Endothelial cell (in vitro differentiated cells): Measurements from ENCODE around the gene TMEM95. TPM values are rescaled to one million over a fixed set of nuclear protein-coding genes. Genes with fewer than 3 reads are reported as not detected.
A peak's percentile ranks its signal among the peaks of the same experiment; 100 is the strongest.

Source experiments
- DNase-seq: peaks from one replicate; pipeline ENCODE4 v3.0.0; 2021; ENCODE audit warnings: low spot score
- H3K27ac Mint-ChIP-seq: one replicate; pipeline ENCODE4 v1.8.0; 2021; ENCODE audit warnings: mixed read lengths, inconsistent platforms; ENCODE audit not compliant: unreplicated experiment
- H3K27me3 Mint-ChIP-seq: one replicate; pipeline ENCODE4 v1.8.0; 2021; ENCODE audit warnings: mild to moderate bottlenecking, moderate library complexity, mixed read lengths, inconsistent platforms; ENCODE audit not compliant: unreplicated experiment
- H3K36me3 Mint-ChIP-seq: one replicate; pipeline ENCODE4 v1.8.0; 2021; ENCODE audit warnings: mild to moderate bottlenecking, low read depth, mixed read lengths, inconsistent platforms; ENCODE audit not compliant: unreplicated experiment
- H3K4me1 Mint-ChIP-seq: one replicate; pipeline ENCODE4 v1.8.0; 2021; ENCODE audit warnings: mild to moderate bottlenecking, mixed read lengths, inconsistent platforms; ENCODE audit not compliant: unreplicated experiment
- H3K4me3 Mint-ChIP-seq: one replicate; pipeline ENCODE4 v1.8.0; 2021; ENCODE audit warnings: mild to moderate bottlenecking, mixed read lengths, inconsistent platforms; ENCODE audit not compliant: unreplicated experiment
- H3K9me3 Mint-ChIP-seq: one replicate; pipeline ENCODE4 v1.8.0; 2021; ENCODE audit warnings: mixed read lengths, inconsistent platforms; ENCODE audit not compliant: unreplicated experiment
- total RNA-seq: library from RNA; stranded (reverse); fragmentation: NEBNext Ultra II Directional; extraction: Animal tissue kit (Norgen Biotek cat#: 25700); gene quantifications from one replicate; pipeline ENCODE4 v1.2.1, GENCODE V29; 2021; ENCODE audit not compliant: unreplicated experiment
- TF ChIP-seq, protein P1 (sequence below): fragments of 200-600 bp; sonication (generic); IDR thresholded peaks from one replicate; pipeline ENCODE4 v1.5.0; 2021; ENCODE audit warnings: antibody characterized with exemption; ENCODE audit not compliant: unreplicated experiment

The TMEM95 gene
- total RNA-seq, 1 donor from 2014 or later = not detected

DNA sequence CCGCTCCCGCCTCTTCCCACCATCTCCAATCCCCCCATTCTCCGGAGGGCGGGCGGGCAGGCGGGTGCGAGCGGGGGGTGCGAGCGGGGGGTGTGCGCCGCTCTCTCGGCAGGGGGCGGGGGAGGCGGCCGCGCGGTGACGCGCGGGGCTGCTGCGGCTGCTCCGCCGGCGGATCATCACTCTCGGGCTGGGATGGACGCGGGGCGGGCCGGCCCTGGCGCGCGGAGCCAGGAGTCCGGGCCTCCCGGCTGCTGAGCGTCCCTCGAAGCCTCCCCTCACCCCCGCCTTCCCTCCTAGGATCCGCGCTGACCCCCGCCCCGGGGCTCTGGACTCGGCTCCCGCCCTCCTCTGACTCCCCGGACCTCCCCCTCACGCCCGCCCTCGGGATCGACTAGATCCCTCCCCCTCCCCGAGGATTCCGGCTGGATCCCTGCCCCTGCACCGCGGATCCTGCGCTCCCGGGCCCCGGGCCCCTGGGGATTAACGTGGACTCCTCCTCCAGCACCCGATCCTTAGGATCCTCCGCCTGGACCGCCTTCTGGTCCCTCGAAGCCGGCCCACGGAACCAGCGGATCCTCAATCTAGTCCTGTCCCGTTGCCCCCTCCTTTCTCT is 49.9 kb downstream of the TMEM95 start:
- no peak overlapping the region for H3K27ac Mint-ChIP-seq
- no peaks in the 10 kb centered on the region for H3K9me3 Mint-ChIP-seq
- TF ChIP-seq, protein P1, sequence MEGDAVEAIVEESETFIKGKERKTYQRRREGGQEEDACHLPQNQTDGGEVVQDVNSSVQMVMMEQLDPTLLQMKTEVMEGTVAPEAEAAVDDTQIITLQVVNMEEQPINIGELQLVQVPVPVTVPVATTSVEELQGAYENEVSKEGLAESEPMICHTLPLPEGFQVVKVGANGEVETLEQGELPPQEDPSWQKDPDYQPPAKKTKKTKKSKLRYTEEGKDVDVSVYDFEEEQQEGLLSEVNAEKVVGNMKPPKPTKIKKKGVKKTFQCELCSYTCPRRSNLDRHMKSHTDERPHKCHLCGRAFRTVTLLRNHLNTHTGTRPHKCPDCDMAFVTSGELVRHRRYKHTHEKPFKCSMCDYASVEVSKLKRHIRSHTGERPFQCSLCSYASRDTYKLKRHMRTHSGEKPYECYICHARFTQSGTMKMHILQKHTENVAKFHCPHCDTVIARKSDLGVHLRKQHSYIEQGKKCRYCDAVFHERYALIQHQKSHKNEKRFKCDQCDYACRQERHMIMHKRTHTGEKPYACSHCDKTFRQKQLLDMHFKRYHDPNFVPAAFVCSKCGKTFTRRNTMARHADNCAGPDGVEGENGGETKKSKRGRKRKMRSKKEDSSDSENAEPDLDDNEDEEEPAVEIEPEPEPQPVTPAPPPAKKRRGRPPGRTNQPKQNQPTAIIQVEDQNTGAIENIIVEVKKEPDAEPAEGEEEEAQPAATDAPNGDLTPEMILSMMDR = no peak
- peaks cover 25% of the 10 kb centered on the region for H3K4me1 Mint-ChIP-seq
- H3K4me3 Mint-ChIP-seq = peak overlapping the region; percentile 92
- peaks cover 8% of the 10 kb centered on the region for H3K27me3 Mint-ChIP-seq
- H3K36me3 Mint-ChIP-seq = peaks cover 10% of the 10 kb centered on the region
- peak; percentile 49 for DNase-seq

DNA sequence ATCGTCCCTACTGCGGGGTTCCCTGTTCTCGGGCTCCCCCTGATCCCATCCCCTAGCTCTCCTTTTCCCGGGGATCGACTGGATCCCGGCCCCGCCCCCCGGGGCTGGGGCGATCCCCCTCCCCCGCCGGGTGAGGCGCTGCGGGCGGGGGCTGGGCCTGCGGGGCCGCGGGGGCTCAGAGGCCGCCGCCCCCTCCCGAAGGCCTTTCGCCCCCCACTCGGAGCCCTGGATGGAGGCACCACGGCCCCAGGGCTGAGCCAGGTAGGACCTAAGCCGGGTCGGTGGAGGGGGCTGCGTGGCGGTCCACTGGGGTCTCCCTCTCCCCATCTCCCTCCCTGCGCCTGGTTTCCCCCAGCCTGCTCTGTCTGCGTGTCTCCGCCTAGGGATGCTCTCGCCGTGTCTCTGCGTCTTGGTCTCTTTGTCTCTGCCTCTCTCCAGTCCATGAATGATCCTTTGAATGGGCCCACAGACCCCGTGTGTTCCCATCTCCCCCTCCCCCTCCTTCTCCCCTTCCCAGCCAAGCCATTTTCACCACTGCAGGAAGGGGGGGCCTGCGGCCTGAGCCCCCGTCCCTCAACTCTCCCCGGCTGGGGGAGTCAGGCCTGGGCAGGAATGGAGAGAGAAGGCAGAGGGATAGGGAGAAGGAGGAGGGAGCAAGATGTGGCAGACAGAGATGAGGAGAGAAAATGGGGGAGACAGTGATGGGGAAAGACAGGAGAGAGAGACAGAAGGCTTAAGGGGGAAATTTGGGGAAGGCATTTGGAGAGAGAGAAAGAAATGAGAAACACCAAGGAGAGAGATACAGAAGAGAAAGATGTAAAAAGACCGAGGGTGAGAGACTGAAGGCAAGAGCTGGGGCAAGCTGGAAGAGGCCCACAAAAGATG is 50.6 kb downstream of the TMEM95 start:
- TF ChIP-seq, protein P1 = no peak
- H3K36me3 Mint-ChIP-seq = peaks cover 17% of the 10 kb centered on the region
- no peaks in the 10 kb centered on the region for H3K9me3 Mint-ChIP-seq
- peaks cover 11% of the 10 kb centered on the region for H3K27me3 Mint-ChIP-seq
- peak overlapping the region; percentile 94 for H3K4me3 Mint-ChIP-seq
- H3K4me1 Mint-ChIP-seq = peaks cover 28% of the 10 kb centered on the region
- peak overlapping the region; percentile 83 for H3K27ac Mint-ChIP-seq
- DNase-seq = no peak

- H3K36me3 Mint-ChIP-seq = peaks cover 17% of the 10 kb centered on the region
- peak overlapping the region; percentile 21 for H3K27ac Mint-ChIP-seq
- TF ChIP-seq, protein P1 = no peak
- no peak for DNase-seq
- no peaks in the 10 kb centered on the region for H3K9me3 Mint-ChIP-seq
- peak overlapping the region; percentile 94 for H3K4me3 Mint-ChIP-seq
- peaks cover 28% of the 10 kb centered on the region for H3K4me1 Mint-ChIP-seq
- H3K27me3 Mint-ChIP-seq = peaks cover 13% of the 10 kb centered on the region
Observed at GRCh38 chr17:7406235-7406825, 51.4 kb downstream of the TMEM95 start.

Other genes starting within 250 kb of the TMEM95 start
- 0.41 TPM for gene ASGR2, start 240.3 kb upstream of the TMEM95 start, total RNA-seq
- 23.9 TPM for gene ASGR1, start 175.8 kb upstream of the TMEM95 start, total RNA-seq
- 44.3 TPM for gene DLG4, start 135.3 kb upstream of the TMEM95 start, total RNA-seq
- gene ACADVL, start 135.2 kb upstream of the TMEM95 start, total RNA-seq = 281 TPM
- gene DVL2, start 120.6 kb upstream of the TMEM95 start, total RNA-seq = 58.2 TPM
- 80.9 TPM for gene PHF23, start 115.7 kb upstream of the TMEM95 start, total RNA-seq
- 418 TPM for gene GABARAP, start 112.7 kb upstream of the TMEM95 start, total RNA-seq
- gene CTDNEP1, start 103.4 kb upstream of the TMEM95 start, total RNA-seq = 148 TPM
- 36.9 TPM for gene ELP5, start 102.9 kb upstream of the TMEM95 start, total RNA-seq
- gene CLDN7, start 92.7 kb upstream of the TMEM95 start, total RNA-seq = 65.7 TPM
- gene SLC2A4, start 73.4 kb upstream of the TMEM95 start, total RNA-seq = 2.2 TPM
- gene YBX2, start 60.5 kb upstream of the TMEM95 start, total RNA-seq = 14.6 TPM
- gene EIF5A, start 47.5 kb upstream of the TMEM95 start, total RNA-seq = 362 TPM
- gene GPS2, start 39.8 kb upstream of the TMEM95 start, total RNA-seq = 56.8 TPM
- gene NEURL4, start 25.8 kb upstream of the TMEM95 start, total RNA-seq = 55.7 TPM
- gene ACAP1, start 18.6 kb upstream of the TMEM95 start, total RNA-seq = 5.5 TPM
- gene KCTD11, start 3.0 kb upstream of the TMEM95 start, total RNA-seq = 4.8 TPM
- 1.7 TPM for gene TNK1, start 25.9 kb downstream of the TMEM95 start, total RNA-seq
- gene PLSCR3, start 39.4 kb downstream of the TMEM95 start, total RNA-seq = 74.2 TPM
- 94.7 TPM for gene TMEM256, start 48.9 kb downstream of the TMEM95 start, total RNA-seq
- 54.8 TPM for gene NLGN2, start 52.7 kb downstream of the TMEM95 start, total RNA-seq
- 0.38 TPM for gene SPEM1, start 65.2 kb downstream of the TMEM95 start, total RNA-seq
- 0.15 TPM for gene SPEM2, start 70.5 kb downstream of the TMEM95 start, total RNA-seq
- not detected for gene SPEM3, start 73.7 kb downstream of the TMEM95 start, total RNA-seq
- gene TMEM102, start 80.3 kb downstream of the TMEM95 start, total RNA-seq = 6.1 TPM
- 19.7 TPM for gene FGF11, start 84.4 kb downstream of the TMEM95 start, total RNA-seq
- 11.8 TPM for gene CHRNB1, start 89.9 kb downstream of the TMEM95 start, total RNA-seq
- 21.5 TPM for gene ZBTB4, start 124.5 kb downstream of the TMEM95 start, total RNA-seq
- not detected for gene SLC35G6, start 126.3 kb downstream of the TMEM95 start, total RNA-seq
- gene POLR2A, start 129.2 kb downstream of the TMEM95 start, total RNA-seq = 198 TPM
- gene TNFSF12, start 193.9 kb downstream of the TMEM95 start, total RNA-seq = 16.3 TPM
- 5.6 TPM for gene TNFSF13, start 203.6 kb downstream of the TMEM95 start, total RNA-seq
- 57.8 TPM for gene SENP3, start 206.8 kb downstream of the TMEM95 start, total RNA-seq
- gene CD68, start 224.5 kb downstream of the TMEM95 start, total RNA-seq = 1.6 TPM
- gene MPDU1, start 228.7 kb downstream of the TMEM95 start, total RNA-seq = 51.8 TPM
- gene SOX15, start 234.9 kb downstream of the TMEM95 start, total RNA-seq = 1.3 TPM